ENCODE results near the gene RACGAP1.

Gene RACGAP1

GRCh38 chr12:49984476-49985359 lies 40.6 kb downstream of the RACGAP1 start:
- no peak for DNase-seq

- no peak for DNase-seq
Measured at GRCh38 chr12:49983892-49984291, 41.4 kb downstream of the RACGAP1 start.

GRCh38 chr12:49982246-49983087 lies 42.8 kb downstream of the RACGAP1 start:
- no peak for DNase-seq

- no peak for DNase-seq
Measured at GRCh38 chr12:49980501-49981349, 44.6 kb downstream of the RACGAP1 start.

GRCh38 chr12:49979791-49980190 lies 45.5 kb downstream of the RACGAP1 start:
- no peak for DNase-seq

GRCh38 chr12:49979016-49979586 lies 46.2 kb downstream of the RACGAP1 start:
- no peak for DNase-seq

- DNase-seq: no peak
Measured at GRCh38 chr12:49978125-49978524, 47.2 kb downstream of the RACGAP1 start.

GRCh38 chr12:49976557-49976956 lies 48.7 kb downstream of the RACGAP1 start:
- no peak for DNase-seq

GRCh38 chr12:49975318-49975761 lies 50.0 kb downstream of the RACGAP1 start:
- DNase-seq: no peak

GRCh38 chr12:49974677-49975317 lies 50.5 kb downstream of the RACGAP1 start:
- DNase-seq: no peak

- no peak for DNase-seq
Measured at GRCh38 chr12:49974231-49974675, 51.0 kb downstream of the RACGAP1 start.

GRCh38 chr12:49973361-49973830 lies 51.9 kb downstream of the RACGAP1 start:
- DNase-seq: no peak

GRCh38 chr12:49972641-49973360 lies 52.5 kb downstream of the RACGAP1 start, which contains the start of gene AQP6:
Gene AQP6, plus strand, starts transcription at chr12:49972947. Its CDS starts 227 bp downstream, at chr12:49973174.
- no peak for DNase-seq

GRCh38 chr12:49972129-49972528 lies 53.2 kb downstream of the RACGAP1 start:
- DNase-seq: no peak

GRCh38 chr12:49971141-49971540 lies 54.2 kb downstream of the RACGAP1 start:
- no peak for DNase-seq

GRCh38 chr12:49970658-49971057 lies 54.6 kb downstream of the RACGAP1 start:
- no peak for DNase-seq

- DNase-seq: no peak
Measured at GRCh38 chr12:49969651-49970429, 55.5 kb downstream of the RACGAP1 start.

GRCh38 chr12:49969027-49969426 lies 56.3 kb downstream of the RACGAP1 start:
- DNase-seq: no peak

GRCh38 chr12:49968471-49968870 lies 56.8 kb downstream of the RACGAP1 start:
- no peak for DNase-seq

GRCh38 chr12:49967777-49968250 lies 57.5 kb downstream of the RACGAP1 start:
- DNase-seq: no peak

All from CD4-positive, alpha-beta T cell treated with Interleukin-4 for 4 hours (primary cell).